Stimulated activated CD8-positive, alpha-beta memory T cell treated with anti-CD3 and anti-CD28 coated beads, Interleukin-2, amount 100 ng/mL, for 1 hour (primary cell): ENCODE results near the gene SPP1.
"Not testable (repeated sequence)": the region's sequence is repeated elsewhere in the genome, so short reads cannot be mapped to it uniquely, and the experiment has no call there.

ENCODE experiments used
- DNase-seq, 2 donors: peaks; one replicate each; pipeline ENCODE4 v3.0.0-alpha.2; 2020; ENCODE audit warnings: low read depth in 2 of 2

Gene SPP1

DNA sequence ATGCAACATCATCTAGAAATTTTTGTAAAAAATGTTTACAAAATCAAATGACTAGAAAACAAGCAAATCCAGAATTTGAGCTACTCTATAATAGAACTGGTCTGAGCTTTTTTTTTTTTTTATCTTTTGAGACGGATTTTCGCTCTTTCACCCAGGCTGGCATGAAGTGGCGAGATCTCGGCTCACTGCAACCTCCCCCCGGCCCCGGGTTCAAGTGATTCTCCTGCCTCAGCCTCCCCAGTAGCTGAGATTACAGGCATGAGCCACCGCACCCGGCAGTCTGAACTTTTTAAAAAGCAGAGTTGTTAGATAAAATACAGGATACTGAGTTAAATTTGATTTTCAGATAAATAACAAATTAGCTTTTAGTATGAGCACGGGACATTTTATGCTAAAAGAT lies 11.0 kb downstream of the SPP1 start:
- DNase-seq = no peak

DNA sequence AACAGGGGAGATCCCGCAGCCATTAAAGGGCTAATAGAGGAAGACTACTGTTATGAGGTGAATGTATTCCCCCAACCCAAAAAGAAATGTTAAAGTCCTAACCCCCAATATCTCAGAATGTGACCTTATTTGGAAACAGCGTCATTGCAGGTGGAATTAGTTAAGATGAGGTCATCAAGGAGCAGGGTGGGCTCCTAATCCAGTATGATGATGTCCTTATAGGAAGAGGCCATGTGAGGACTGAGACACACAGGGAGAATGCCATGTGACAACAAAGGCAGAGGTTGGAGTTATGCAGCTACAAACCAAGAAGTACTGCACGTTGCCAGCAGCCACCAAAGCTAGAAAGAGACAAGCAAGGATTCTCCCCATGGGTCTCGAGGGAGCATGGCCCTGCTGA lies 14.3 kb downstream of the SPP1 start:
- no peak for DNase-seq

DNA sequence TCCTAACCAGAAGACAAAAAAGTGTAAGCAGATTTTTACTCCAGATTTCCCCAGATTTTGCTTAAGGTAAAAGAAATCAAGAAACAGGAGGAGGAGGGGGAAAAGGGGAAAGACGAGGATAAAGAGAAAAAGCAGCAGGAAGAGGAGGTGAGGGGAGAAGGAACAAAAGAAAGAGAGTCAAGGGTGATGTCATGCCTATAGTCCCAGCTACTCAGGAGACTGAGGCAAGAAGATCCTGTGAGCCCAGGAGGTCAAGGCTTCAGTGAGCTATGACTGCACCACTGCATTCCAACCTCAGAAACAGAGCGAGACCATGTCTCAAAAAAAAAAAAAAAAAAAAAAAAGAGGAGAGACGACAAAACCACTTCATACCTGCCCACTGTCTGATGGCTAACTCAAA lies 19.9 kb downstream of the SPP1 start:
- no peak for DNase-seq

DNA sequence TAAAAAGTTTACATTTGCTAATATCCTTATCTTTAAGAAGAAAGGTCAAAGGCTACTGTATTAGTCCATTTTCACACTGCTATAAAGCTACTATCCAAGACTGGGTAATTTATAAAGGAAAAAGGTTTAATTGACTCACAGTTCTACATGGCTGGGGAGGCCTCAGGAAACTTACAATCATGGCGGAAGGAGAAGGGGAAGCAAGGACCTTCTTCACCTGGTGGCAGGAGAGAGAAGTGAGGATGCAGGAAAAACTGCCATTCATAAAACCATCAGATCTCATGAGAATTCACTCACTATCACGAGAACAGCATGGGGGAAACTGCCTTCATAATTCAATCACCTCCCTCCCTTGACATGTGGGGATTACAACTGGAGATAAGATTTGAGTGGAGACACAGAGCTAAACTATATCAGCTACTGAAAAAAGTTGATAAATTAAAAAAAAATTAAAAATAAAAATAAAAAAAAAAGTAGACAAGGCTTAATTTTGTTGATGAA lies 23.7 kb downstream of the SPP1 start:
- not testable (repeated sequence) for DNase-seq

DNA sequence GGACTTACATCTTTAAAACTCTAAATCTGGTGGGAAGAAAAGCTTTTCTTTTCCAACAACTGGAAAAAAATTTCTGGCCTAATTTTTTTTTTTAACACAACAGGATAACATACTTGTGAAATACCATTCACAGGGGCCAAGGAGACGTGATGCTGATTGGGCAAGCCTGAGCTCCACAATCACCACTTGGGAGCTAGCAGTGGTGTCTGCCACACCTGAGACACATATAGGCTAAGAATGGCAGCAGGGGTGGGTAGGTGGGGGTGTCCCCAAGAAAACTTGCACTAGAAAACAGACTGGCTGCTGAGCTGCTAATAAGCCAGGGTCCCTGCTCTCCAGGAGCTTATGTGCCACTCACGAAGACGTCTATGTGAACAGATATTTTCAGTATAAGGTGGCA lies 26.4 kb downstream of the SPP1 start:
- DNase-seq = no peak

DNA sequence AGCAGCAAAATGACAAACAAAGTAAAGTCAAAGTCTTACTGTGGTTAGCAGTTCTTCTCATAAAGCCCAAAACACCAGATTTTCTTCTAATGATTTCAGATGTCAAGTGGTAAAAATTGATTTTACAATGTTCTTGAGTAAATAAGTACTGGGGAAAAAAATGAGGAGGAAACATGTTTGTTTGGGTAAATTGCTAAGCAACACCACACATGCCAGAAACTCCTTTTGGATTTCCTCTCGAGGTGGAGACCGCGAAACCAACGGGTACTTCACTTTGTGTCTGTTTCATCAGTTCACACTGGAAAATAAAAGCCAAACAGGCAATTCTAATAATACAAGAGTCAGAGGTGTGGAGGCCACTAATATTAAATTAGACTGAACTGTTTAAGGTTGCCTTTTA lies 27.3 kb downstream of the SPP1 start:
- no peak for DNase-seq

DNA sequence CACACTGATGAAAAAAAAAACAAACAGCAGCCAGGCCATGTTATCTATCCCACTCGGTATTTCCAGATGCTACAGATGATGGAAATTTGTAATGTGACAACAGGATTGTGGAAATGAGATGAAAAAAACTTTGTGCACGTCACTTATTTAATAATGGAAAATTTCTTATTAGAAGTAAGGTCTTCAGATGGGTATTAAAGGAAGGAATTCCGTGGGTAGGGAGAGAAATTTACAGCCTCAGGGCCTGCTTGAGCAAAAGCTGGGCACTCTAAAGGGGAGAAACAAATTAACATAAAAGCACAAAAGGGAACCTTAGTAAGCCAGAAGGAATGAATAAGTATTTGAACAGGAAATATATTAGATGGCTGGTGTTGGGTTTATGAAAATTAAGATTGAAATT lies 27.7 kb downstream of the SPP1 start:
- no peak for DNase-seq

DNA sequence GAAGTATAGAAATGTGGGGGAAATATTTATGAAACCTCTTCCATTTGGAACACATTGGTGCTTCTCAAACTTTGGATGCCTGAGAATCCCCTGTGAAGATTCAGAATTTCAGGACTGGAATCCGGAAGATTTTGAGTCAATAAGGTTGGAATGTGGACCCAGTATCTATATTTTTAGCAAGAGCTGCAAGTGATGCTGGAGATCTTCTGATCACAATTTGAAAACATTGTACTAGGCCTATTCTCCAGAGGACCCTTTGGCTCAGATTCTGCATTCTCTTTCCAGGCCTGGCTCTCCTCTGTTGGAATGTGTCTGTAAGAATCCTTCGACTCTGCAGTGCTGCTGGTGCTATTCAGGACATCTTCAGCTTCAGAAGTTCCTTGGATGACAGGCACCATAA lies 29.6 kb downstream of the SPP1 start:
- DNase-seq = no peak

DNA sequence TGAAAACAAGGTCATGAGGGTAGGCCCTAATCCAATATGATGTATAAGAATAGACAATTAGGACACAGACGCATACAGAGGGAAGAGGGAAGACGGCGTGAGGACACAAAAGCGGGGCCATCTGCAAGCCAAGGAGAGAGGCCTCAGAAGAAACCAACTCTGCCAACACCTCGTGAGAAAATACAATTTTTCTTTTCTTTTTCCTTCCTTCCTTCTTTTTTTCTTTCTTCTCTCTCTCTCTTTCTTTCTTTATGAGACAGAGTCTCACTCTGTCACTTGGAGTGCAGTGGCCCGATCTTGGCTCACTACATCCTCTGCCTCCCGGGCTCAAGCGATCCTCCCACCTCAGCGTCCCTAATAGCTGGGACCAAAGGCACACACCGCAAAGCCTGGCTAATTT lies 30.4 kb downstream of the SPP1 start:
- no peak for DNase-seq

DNA sequence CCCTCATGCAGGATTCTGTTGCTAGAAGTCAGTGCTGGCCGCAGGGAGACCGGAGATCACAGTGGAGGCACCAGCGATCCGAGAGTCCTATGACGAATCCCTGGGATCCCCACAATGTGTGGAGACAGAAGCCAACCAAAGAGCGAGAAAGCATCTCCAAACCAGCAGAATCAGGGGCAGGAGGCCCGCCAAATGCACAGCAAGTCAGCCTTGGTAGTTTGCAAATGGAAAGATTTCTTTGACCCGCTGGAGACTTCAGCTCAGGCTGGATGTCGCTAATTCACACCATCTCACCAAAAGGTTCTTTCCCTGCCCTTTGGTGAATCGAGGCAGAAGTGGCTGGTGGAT lies 31.4 kb downstream of the SPP1 start:
- DNase-seq = no peak

DNA sequence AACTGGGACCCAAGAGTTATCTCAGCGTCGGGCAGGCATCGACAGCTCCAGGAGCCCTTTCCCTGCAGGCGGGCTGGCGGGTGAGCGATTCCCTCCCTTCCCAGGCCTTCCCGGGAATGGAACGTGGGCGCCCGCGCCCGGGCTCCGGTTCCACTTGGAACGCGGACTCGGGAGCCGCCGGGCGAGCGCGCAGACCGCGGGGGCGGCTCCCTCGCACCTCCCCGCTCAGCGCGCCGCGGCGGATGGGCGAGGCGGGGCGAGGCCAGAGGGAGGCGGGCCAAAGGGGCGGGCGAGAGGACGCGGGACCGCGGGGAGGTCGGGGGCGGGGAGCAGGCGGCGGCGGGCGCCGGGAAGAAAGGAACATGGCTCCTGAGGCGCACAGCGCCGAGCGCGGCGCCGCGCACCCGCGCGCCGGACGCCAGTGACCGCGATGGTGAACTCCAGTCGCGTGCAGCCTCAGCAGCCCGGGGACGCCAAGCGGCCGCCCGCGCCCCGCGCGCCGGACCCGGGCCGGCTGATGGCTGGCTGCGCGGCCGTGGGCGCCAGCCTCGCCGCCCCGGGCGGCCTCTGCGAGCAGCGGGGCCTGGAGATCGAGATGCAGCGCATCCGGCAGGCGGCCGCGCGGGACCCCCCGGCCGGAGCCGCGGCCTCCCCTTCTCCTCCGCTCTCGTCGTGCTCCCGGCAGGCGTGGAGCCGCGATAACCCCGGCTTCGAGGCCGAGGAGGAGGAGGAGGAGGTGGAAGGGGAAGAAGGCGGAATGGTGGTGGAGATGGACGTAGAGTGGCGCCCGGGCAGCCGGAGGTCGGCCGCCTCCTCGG lies 32.0 kb downstream of the SPP1 start, which contains the start of gene PKD2:
Gene PKD2, plus strand, starts transcription at position 332 of the 818 bp plus-strand sequence. Its CDS starts 99 bp downstream, at position 431.
- DNase-seq = peak; percentile 33 to 68

DNA sequence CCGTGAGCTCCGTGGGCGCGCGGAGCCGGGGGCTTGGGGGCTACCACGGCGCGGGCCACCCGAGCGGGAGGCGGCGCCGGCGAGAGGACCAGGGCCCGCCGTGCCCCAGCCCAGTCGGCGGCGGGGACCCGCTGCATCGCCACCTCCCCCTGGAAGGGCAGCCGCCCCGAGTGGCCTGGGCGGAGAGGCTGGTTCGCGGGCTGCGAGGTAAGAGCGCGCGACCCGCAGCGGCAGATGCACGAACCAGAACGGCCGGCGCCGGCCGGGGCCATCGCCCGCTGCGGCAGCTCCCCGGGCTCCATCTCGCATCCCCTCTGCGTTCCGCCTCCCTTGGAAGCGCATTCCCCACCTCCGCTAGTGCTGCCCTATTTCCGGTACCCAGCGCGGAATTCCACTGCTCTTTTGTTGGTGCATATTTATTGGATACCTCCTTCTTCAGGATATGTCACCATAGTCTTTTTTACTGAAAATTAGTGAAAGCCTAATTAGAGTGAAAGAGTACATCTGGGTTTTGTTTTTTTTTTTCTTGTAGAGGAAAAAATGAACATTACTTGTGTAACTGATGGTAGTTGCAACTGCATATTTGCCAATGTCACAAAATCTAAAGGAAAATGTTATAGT lies 32.7 kb downstream of the SPP1 start:
- no peak for DNase-seq

DNA sequence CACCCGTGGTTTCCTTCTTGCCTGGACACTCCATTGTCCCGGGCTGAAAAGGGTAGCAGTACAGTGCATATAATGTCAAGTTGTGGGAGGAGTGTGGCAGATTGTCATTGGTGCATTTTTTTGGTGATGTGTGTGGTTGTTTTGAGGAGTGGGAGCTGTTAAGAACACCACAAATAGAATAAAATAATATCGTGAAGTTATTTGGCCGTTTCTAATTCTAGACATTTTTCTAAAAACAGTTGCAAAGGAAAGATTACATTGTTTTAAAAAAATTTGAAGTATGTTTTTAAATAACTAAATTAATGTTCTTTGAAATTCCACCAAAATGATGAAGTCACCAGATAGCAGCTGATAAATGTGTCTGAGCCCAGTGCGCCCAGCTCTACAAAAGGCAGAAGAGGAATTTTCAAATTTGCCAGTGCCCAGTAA lies 33.2 kb downstream of the SPP1 start:
- no peak for DNase-seq

DNA sequence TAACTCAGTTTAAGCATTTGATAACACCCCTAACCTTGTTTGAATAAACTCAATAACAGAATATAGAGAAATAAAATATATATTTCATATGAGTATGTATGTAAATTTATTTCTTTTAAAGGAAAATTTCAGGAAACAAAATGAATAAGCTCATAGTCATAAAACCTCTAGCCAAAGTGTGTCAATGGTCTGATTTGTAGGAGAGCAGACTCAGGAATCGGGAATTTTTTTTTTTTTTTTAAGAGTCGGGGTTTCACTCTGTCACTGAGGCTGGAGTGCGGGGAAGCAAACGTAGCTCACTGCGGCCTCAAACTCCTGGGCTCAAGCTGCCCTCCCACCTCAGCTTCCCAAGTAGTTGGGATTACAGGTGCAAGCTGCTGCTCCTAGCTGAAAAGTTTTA lies 34.4 kb downstream of the SPP1 start:
- no peak for DNase-seq

DNA sequence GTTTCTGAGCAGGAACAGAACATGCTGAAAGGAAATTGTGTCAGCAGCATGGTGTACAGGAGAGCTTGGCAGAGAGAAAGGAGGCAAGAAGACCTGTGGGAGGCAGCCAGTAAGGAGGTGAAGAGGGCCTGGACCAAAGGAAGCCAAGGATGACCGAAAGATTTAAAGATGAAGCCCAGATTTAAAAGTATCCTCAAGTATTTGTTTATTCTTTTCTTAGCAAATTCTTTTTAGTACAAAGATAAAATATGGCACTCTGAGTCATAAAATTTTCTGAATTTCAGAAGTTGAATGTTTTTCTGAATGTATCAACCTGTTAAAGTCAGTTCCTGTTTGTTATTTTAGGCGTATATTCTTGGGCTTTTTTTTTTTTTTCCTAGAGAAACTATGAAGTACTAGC lies 35.5 kb downstream of the SPP1 start:
- DNase-seq = no peak

DNA sequence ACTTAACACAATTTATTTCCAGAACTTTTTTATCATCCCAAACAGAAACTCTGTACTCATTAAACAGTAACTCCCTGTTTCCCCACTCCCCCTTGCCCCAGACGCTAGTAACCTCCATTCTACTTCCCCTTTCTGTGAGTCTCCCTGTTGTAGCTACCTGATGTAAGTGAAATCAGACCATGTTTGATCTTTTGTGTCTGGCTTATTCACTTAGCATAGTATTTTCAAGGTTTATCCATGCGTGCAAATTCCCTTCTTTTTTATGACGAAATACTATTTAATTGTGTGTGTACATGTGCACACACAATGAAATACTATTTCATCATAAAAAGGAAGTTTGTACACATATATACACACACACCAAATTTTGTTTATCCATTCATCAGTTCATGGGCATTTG lies 37.1 kb downstream of the SPP1 start:
- DNase-seq = no peak

DNA sequence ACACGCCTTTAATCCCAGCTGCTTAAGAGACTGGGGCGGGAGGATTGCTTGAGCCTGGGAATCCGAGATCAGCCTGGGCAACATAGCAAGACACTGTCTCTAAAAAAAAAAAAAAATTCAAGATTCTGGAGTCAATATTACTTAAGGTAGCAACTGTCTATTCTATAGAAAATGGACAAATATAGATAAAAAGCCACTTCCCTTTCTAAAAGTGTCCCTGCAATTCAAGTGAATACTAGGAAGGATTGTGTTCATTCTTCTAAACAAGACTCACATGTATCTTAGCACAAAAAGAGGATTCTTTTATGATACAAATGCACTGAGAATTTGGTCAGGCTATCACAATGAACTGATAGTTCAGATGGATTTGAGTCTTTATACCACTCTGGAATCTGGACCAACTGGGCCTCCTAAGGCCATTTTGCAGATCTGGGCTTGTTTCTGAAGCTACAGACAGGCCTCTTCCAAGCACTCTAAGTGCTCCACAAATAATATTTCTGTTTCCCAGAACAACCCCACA lies 38.9 kb downstream of the SPP1 start:
- DNase-seq = no peak

DNA sequence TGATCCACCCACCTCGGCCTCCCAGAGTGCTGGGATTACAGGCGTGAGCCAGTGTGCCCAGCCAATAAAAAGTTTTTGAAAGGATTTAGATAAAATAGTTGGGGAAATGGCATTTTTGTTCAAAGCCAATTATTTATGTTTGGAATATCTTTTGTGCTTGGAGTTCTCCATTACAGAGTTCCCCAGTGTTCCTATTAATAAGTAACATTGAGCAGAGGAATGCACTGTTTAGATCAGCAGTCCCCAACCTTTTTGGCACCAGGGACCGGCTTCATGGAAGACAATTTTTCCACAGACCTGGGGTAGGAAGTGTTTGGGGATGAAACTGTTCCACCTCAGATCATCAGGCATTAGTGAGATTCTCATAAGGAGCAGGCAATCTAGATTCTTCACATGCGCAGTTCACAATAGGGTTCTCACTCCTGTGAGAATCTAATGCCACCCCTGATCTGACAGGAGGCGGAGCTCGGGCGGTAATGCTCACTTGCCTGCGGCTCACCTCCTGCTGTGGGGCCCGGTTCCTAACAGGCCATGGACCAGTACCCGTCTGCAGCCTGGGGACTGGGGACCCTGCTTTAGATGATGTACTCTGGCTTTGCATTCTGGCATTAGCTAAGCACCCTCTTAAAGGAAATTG lies 40.3 kb downstream of the SPP1 start:
- no peak for DNase-seq

DNA sequence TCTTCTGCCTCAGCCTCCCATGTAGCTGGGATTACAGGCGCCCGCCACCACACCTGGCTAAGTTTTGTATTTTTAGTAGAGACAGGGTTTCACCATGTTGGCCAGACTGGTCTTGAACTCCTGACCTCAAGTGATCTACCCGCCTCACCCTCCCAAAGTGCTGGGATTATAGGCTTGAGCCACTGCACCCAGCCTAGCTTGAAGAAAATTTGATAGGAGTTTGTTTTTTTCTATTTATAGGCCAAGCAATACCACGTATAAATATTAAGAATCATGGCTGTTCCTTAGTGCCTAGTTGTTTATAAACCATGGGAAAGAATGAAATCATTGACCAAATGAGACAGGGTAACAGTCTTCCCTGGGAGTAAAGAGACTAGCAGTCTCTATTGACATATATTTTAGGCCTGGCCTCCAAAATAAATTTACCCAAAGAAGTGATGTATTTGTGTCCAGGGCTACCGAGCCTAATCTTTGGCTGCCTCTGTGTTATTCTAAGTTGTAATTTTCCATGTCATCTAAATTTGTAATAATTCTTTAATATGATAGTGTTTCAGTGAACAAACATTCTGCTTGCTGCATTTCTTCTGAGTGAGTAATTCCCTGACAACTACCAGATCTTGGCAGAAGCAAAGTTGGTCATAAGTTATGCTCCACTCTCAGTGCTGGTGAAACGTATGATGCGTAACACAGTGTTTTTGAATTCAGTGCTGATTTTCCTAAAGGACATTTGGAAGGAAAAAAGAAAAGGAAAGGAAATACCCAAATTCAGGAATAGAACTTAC lies 42.2 kb downstream of the SPP1 start:
- DNase-seq = no peak

DNA sequence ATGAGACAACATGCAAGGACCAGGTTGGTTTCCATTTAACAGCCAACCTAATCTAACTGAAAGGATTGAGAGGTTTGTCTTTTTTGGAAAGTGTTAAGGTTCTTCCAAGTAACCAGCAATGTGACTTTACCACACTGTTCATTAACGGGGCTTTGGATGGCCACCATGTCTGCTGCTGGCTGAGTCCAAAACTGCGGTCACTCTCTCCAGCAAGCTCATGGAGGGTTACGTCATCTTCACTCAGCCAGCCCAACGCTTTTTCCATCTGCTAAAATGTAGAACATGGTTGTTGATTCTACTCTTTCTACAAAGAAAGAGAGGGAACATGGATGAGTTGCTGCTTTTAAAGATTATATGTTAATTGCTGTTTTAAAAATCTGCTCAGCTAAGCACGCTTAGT lies 43.0 kb downstream of the SPP1 start:
- DNase-seq = no peak

DNA sequence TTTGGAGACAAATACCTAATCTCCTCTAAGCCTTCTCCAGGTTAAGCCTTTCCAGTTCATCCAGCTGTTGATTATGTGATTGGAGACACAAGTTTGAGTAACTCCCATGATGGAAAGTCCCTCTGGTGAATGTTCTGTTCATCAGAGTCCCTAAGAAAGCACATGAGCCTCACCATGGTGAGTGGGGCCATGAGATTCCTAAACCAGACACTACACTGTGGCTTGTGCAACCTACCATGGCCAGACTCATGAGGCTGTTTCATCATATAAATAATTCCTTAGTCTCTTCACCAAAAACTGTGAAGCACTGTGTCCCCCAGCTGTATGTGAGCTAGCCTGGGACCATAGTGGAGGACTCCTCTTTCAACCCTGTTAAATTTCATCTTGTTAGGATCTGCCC lies 46.3 kb downstream of the SPP1 start:
- no peak for DNase-seq

DNA sequence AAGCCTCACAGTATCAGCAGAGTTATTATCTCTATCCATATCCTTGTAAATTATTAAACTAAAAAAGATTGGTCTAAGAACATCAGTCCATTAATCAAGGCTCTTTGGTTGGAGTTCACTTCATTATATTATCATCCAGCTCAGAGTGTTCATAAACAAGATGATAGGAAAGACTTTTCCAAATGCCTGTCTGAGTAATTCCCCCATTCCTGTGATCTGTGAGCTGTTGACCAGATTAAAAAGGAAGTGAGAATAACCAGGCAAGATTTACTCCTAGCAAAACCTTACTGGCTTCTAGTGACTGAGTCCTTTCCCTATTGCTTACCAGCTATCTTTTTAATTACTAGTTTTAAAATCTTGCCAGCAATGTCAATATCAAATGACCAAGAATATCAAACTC lies 46.8 kb downstream of the SPP1 start:
- DNase-seq = no peak
